A673 (cell line): ENCODE data around the gene LINC00237.

Experiments used
- EZH2 ChIP-seq: fragments of 200-600 bp; sonication (generic); IDR thresholded peaks from 2 replicates; pipeline ENCODE4 v1.6.1; 2017; ENCODE audit warnings: borderline replicate concordance, low read depth, mild to moderate bottlenecking, mixed read lengths, antibody characterized with exemption, low read length; ENCODE audit not compliant: poor library complexity, severe bottlenecking
- TF ChIP-seq, protein P1 (sequence below): fragments of 300-800, 200-600 bp; sonication (generic); conservative IDR thresholded peaks from 2 replicates; pipeline ENCODE4 v1.5.1; 2017; ENCODE audit warnings: low read depth, mild to moderate bottlenecking, antibody characterized with exemption, low read length, moderate library complexity, mixed read lengths

DNA sequence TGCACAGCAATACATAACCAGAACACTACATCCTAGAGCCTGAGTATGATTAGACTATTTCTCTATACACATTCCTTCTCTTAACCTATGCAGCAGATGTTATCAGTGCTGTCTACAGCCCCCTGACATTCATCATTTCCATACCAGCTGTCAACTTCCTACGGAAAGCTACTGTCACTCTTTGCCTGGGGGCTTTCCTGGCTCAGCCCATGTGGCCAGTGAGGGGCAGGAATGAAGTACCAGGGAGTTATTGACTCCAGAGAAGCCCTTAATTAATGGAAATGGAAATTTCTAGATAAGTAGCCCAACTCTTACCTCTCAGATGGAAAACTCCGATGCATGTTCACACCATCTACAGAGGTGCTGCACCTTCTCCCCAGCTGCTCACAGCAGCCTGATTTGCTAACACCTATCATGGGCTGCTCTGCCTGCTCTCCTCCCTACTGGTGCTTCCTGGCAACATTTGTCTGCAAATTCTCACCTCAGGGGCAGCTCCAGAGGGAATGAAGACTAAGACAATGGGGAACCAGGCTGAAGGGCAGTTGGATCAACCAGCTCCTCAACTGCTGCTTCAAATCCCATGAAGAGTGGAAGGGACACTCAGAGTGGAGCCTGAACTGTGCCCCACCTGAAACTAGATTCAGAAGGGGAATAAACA is 59.6 kb downstream of the LINC00237 start:
- TF ChIP-seq, protein P1, sequence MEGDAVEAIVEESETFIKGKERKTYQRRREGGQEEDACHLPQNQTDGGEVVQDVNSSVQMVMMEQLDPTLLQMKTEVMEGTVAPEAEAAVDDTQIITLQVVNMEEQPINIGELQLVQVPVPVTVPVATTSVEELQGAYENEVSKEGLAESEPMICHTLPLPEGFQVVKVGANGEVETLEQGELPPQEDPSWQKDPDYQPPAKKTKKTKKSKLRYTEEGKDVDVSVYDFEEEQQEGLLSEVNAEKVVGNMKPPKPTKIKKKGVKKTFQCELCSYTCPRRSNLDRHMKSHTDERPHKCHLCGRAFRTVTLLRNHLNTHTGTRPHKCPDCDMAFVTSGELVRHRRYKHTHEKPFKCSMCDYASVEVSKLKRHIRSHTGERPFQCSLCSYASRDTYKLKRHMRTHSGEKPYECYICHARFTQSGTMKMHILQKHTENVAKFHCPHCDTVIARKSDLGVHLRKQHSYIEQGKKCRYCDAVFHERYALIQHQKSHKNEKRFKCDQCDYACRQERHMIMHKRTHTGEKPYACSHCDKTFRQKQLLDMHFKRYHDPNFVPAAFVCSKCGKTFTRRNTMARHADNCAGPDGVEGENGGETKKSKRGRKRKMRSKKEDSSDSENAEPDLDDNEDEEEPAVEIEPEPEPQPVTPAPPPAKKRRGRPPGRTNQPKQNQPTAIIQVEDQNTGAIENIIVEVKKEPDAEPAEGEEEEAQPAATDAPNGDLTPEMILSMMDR: no peak
- TF ChIP-seq EZH2: no peak
